ENCODE measurements around the gene FRAS1. TPM values are rescaled to one million over a fixed set of nuclear protein-coding genes. Genes with fewer than 3 reads are reported as not detected.

FRAS1 gene
- polyA plus RNA-seq, 1 donor from 2014 or later, result 2.8 TPM

GRCh38 chr4:78518561-78518960, 461.4 kb downstream of the FRAS1 start:
- Histone ChIP-seq H3K9ac (ENCODE audit: low read length) (no peak overlapping the region), H3K4me2 (ENCODE audit: low read length) (no peak overlapping the region), H3K36me3 (ENCODE audit: insufficient read depth, low read length) (no peaks in the 10 kb centered on the region)

GRCh38 chr4:78519962-78520361, 462.8 kb downstream of the FRAS1 start:
- H2AFZ ChIP-seq (ENCODE audit: low read depth, low read length), result no peak overlapping the region
- H3K4me2 ChIP-seq (ENCODE audit: low read length), result no peak overlapping the region
- no peaks in the 10 kb centered on the region for H3K9me3 ChIP-seq (ENCODE audit: low read length)
- H3F3A ChIP-seq (ENCODE audit: insufficient read depth, low read length, poor library complexity, severe bottlenecking), result no peaks in the 10 kb centered on the region
- H3K27ac ChIP-seq (ENCODE audit: low read length), result no peak overlapping the region
- no peak overlapping the region for H3K9ac ChIP-seq (ENCODE audit: low read length)
- H3K79me2 ChIP-seq (replicated peaks; ENCODE audit: insufficient read depth, low read length), result no peaks in the 10 kb centered on the region
- H4K20me1 ChIP-seq (ENCODE audit: insufficient read depth), result no peaks in the 10 kb centered on the region
- H3K9me2 ChIP-seq (ENCODE audit: insufficient read depth, low read length), result no peaks in the 10 kb centered on the region
- H3K4me3 ChIP-seq (ENCODE audit: low read length), result no peak overlapping the region
- H3K36me3 ChIP-seq (ENCODE audit: insufficient read depth, low read length), result no peaks in the 10 kb centered on the region
- H3K27me3 ChIP-seq (ENCODE audit: insufficient read depth, low read depth, low read length), result no peaks in the 10 kb centered on the region
- TF ChIP-seq CTCF (IDR thresholded peaks at IDR 0.05; ENCODE audit: poor library complexity, severe bottlenecking) (no peak), TAF1 (IDR thresholded peaks at IDR 0.05; ENCODE audit: low read depth) (no peak), POLR2AphosphoS5 (IDR thresholded peaks at IDR 0.05) (no peak), EP300 (conservative IDR thresholded peaks at IDR 0.05; ENCODE audit: poor library complexity, severe bottlenecking) (no peak), RAD21 (conservative IDR thresholded peaks at IDR 0.05) (no peak), SMC3 (conservative IDR thresholded peaks at IDR 0.05; ENCODE audit: poor library complexity) (no peak), EZH2 (IDR thresholded peaks at IDR 0.05; ENCODE audit: borderline replicate concordance, insufficient read depth, low read length, poor library complexity, severe bottlenecking) (no peak), MXI1 (conservative IDR thresholded peaks at IDR 0.05; ENCODE audit: poor library complexity, severe bottlenecking) (no peak)

More at GRCh38 chr4:78518561-78518960, 461.4 kb downstream of the FRAS1 start:
- Histone ChIP-seq H4K20me1 (ENCODE audit: insufficient read depth) (no peaks in the 10 kb centered on the region), H3K9me3 (ENCODE audit: low read length) (no peaks in the 10 kb centered on the region), H3F3A (ENCODE audit: insufficient read depth, low read length, poor library complexity, severe bottlenecking) (no peaks in the 10 kb centered on the region), H3K27ac (ENCODE audit: low read length) (no peak overlapping the region), H3K27me3 (ENCODE audit: insufficient read depth, low read depth, low read length) (no peaks in the 10 kb centered on the region), H3K9me2 (ENCODE audit: insufficient read depth, low read length) (no peaks in the 10 kb centered on the region), H3K4me3 (ENCODE audit: low read length) (no peak overlapping the region), H2AFZ (ENCODE audit: low read depth, low read length) (no peak overlapping the region), H3K79me2 (replicated peaks; ENCODE audit: insufficient read depth, low read length) (no peaks in the 10 kb centered on the region)
- TF ChIP-seq CTCF (IDR thresholded peaks at IDR 0.05; ENCODE audit: poor library complexity, severe bottlenecking), result no peak
- no peak for TF ChIP-seq MXI1 (conservative IDR thresholded peaks at IDR 0.05; ENCODE audit: poor library complexity, severe bottlenecking)
- TF ChIP-seq TAF1 (IDR thresholded peaks at IDR 0.05; ENCODE audit: low read depth), result no peak
- TF ChIP-seq RAD21 (conservative IDR thresholded peaks at IDR 0.05), result no peak
- no peak for TF ChIP-seq REST (IDR thresholded peaks at IDR 0.05; ENCODE audit: borderline replicate concordance)
- TF ChIP-seq EZH2 (IDR thresholded peaks at IDR 0.05; ENCODE audit: borderline replicate concordance, insufficient read depth, low read length, poor library complexity, severe bottlenecking), result no peak
- TF ChIP-seq EP300 (conservative IDR thresholded peaks at IDR 0.05; ENCODE audit: poor library complexity, severe bottlenecking), result no peak

Measured in neural cell (in vitro differentiated cells).